ENCODE data around the gene FOXL2NB.

The FOXL2NB gene

DNA sequence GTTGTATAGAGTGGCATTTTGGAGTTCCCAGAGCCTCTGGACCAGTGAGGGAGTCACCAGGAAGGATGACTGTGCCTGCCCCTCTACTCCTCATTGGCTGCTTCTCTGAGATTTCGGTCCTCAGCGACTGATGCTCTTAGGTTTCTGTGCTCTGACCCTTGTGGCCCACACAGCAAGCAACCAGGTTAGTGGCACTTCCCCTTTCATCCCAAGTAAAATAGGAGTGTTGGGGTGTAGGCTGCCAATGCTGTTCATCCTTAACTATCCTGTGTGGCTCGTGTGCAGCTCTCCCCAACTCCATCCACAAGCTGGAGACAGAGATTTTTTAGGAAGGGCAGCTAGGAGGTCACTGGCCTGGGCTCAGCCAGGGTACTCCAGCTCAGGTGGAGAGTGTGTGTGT lies 37.8 kb downstream of the FOXL2NB start:
- Histone ChIP-seq H3K36me3 (no peaks in the 10 kb centered on the region), H3K4me3 (ENCODE audit: low read depth, low read length) (no peak overlapping the region), H3K9me3 (ENCODE audit: severe bottlenecking) (no peaks in the 10 kb centered on the region), H3K27me3 (ENCODE audit: insufficient read depth, low read depth, severe bottlenecking) (no peaks in the 10 kb centered on the region), H3K27ac (no peak overlapping the region)
- no peak for DNase-seq
- TF ChIP-seq, protein P1, sequence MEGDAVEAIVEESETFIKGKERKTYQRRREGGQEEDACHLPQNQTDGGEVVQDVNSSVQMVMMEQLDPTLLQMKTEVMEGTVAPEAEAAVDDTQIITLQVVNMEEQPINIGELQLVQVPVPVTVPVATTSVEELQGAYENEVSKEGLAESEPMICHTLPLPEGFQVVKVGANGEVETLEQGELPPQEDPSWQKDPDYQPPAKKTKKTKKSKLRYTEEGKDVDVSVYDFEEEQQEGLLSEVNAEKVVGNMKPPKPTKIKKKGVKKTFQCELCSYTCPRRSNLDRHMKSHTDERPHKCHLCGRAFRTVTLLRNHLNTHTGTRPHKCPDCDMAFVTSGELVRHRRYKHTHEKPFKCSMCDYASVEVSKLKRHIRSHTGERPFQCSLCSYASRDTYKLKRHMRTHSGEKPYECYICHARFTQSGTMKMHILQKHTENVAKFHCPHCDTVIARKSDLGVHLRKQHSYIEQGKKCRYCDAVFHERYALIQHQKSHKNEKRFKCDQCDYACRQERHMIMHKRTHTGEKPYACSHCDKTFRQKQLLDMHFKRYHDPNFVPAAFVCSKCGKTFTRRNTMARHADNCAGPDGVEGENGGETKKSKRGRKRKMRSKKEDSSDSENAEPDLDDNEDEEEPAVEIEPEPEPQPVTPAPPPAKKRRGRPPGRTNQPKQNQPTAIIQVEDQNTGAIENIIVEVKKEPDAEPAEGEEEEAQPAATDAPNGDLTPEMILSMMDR (IDR thresholded peaks at IDR 0.05; ENCODE audit: low read depth, low read length), result no peak

DNA sequence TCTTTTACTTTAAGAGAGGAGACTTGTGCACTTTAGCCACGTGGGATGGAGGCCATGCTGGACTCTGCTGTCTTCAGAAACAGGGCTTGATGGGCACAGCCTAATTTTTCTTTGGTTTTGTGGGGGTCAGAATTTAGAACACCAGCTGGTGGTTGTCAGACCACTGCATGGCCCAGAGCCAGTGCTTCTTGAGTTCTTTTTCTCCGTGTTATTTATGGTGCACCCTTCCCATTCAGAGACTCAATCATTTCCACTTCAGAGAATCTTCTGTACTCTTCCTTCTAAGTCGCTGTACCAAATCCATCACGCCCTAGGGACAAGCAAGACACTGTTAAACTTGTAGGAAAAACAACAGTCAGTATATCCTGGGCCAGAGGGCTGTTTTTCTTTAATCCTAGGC lies 38.9 kb downstream of the FOXL2NB start:
- Histone ChIP-seq H3K9me3 (ENCODE audit: severe bottlenecking) (no peaks in the 10 kb centered on the region), H3K27ac (no peak overlapping the region), H3K27me3 (ENCODE audit: insufficient read depth, low read depth, severe bottlenecking) (no peaks in the 10 kb centered on the region), H3K4me3 (ENCODE audit: low read depth, low read length) (no peak overlapping the region), H3K36me3 (no peaks in the 10 kb centered on the region)
- no peak for DNase-seq
- TF ChIP-seq, protein P1 (IDR thresholded peaks at IDR 0.05; ENCODE audit: low read depth, low read length), result no peak

DNA sequence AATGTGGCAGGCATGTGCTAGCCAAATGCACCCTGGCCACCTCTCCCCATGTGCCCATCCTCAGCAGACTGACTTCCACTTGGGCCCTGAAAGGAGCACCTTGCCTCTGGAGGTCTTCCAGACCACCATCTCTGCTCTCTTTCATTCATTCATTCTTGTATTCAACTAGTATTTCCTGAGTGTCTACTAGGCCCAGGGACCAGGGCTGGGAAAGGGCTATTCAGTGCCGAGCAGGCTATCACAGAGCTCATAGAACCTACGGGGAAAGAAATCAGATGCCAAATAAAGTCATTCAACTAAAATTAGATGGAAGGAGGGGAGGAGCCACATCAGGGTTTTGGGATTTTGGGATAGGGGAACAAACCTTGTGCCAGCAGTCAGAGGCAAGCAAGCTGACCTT lies 40.2 kb downstream of the FOXL2NB start:
- TF ChIP-seq, protein P1 (IDR thresholded peaks at IDR 0.05; ENCODE audit: low read depth, low read length), result no peak
- Histone ChIP-seq H3K27ac (no peak overlapping the region), H3K27me3 (ENCODE audit: insufficient read depth, low read depth, severe bottlenecking) (no peaks in the 10 kb centered on the region), H3K9me3 (ENCODE audit: severe bottlenecking) (no peaks in the 10 kb centered on the region), H3K4me3 (ENCODE audit: low read depth, low read length) (no peak overlapping the region), H3K36me3 (no peaks in the 10 kb centered on the region)
- no peak for DNase-seq

DNA sequence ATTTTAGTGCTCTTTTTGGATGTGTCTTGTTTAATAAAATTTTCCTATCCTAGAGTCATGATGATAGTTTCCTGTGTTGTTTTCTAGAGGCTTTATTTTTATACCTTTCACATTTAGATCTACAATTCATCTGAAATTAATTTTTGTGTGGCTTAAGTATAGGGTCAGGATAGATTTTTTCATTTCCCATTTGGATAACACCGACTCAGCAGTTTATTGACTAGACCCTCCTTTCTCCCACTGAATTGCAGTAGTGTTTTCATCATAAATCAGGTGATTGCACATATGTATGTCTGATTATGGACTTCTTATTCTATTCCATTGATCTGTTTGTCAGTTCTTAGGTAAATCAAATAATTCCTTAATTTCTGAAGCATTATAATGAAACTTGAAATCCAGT lies 48.7 kb downstream of the FOXL2NB start:
- DNase-seq, result no peak
- TF ChIP-seq, protein P1 (IDR thresholded peaks at IDR 0.05; ENCODE audit: low read depth, low read length), result no peak
- no peaks in the 10 kb centered on the region for H3K36me3 ChIP-seq

More for the DNA sequence above, 48.7 kb downstream of the FOXL2NB start:
- H3K27ac ChIP-seq, result no peak overlapping the region
- H3K27me3 ChIP-seq (ENCODE audit: insufficient read depth, low read depth, severe bottlenecking), result no peaks in the 10 kb centered on the region
- no peaks in the 10 kb centered on the region for H3K9me3 ChIP-seq (ENCODE audit: severe bottlenecking)
- no peak overlapping the region for H3K4me3 ChIP-seq (ENCODE audit: low read depth, low read length)

Data from WERI-Rb-1 (cell line).